Astrocyte (in vitro differentiated cells and primary cell): ENCODE measurements around the gene CA4.
"Not testable (repeated sequence)": the region's sequence is repeated elsewhere in the genome, so short reads cannot be mapped to it uniquely, and the experiment has no call there.

ENCODE experiments used
- CTCF ChIP-seq: IDR thresholded peaks from 2 replicates; pipeline ENCODE4 v1.5.1; 2011; ENCODE audit warnings: low read depth, mild to moderate bottlenecking, inconsistent platforms, low read length, moderate library complexity; ENCODE audit not compliant: insufficient read depth
- EZH2 ChIP-seq: IDR thresholded peaks from 2 replicates; pipeline ENCODE4 v1.6.1; 2012; ENCODE audit warnings: mild to moderate bottlenecking, low read length, inconsistent platforms; ENCODE audit not compliant: insufficient read depth

- not testable (repeated sequence) for TF ChIP-seq CTCF, EZH2
Observed at GRCh38 chr17:60208302-60208701, 58.5 kb downstream of the CA4 start.
